Natural killer cell (primary cell): ENCODE data around the gene OR7G1. TPM values are rescaled to one million over a fixed set of nuclear protein-coding genes. Genes with fewer than 3 reads are reported as not detected.

Experiments
- ATAC-seq, 3 donors: fragments of 150-1000 bp in 2 of 3; fragments of 200-7000 bp in 1 of 3; cut with Tn5 transposase; 1 replicate in 1 of 3; 2 replicates in 2 of 3; pipeline ENCODE4 v1.10.0; 2021; ENCODE audit warnings: mild to moderate bottlenecking in 2 of 3, moderate library complexity in 2 of 3
- DNase-seq, 2 donors: peaks; one replicate each; pipeline versions ENCODE4 v3.0.0 to v3.0.0-alpha.2; 2013 to 2021; ENCODE audit warnings: mixed read lengths in 1 of 2
- H3K27ac ChIP-seq: one replicate; pipeline ENCODE4 v1.5.1; 2013; ENCODE audit warnings: mild to moderate bottlenecking, low read length
- H3K27me3 ChIP-seq: one replicate; pipeline ENCODE4 v1.6.1; 2013; ENCODE audit warnings: low read length; ENCODE audit not compliant: control insufficient read depth, insufficient read depth
- H3K36me3 ChIP-seq: one replicate; pipeline ENCODE4 v1.6.1; 2013; ENCODE audit warnings: low read length; ENCODE audit not compliant: control insufficient read depth, insufficient read depth
- H3K4me1 ChIP-seq: one replicate; pipeline ENCODE4 v1.6.1; 2013; ENCODE audit warnings: low read length; ENCODE audit not compliant: control insufficient read depth, insufficient read depth
- H3K4me3 ChIP-seq: one replicate; pipeline ENCODE4 v1.5.1; 2013; ENCODE audit warnings: low read length
- H3K9me3 ChIP-seq: one replicate; pipeline ENCODE4 v1.6.1; 2013; ENCODE audit warnings: low read length; ENCODE audit not compliant: control insufficient read depth, insufficient read depth
- H3K27ac Mint-ChIP-seq, 2 donors: one replicate each; pipeline ENCODE4 v1.8.0; 2022; ENCODE audit warnings: mild to moderate bottlenecking in 2 of 2, mixed read lengths in 2 of 2, moderate library complexity in 1 of 2
- H3K27me3 Mint-ChIP-seq, 2 donors: one replicate each; pipeline ENCODE4 v1.8.0; 2022; ENCODE audit warnings: low read depth in 2 of 2, mixed read lengths in 2 of 2
- H3K36me3 Mint-ChIP-seq: one replicate; pipeline ENCODE4 v1.8.0; 2022; ENCODE audit warnings: mixed read lengths
- H3K4me1 Mint-ChIP-seq, 2 donors: one replicate each; pipeline ENCODE4 v1.8.0; 2022; ENCODE audit warnings: mixed read lengths in 2 of 2
- H3K4me3 Mint-ChIP-seq: one replicate; pipeline ENCODE4 v1.8.0; 2022; ENCODE audit warnings: mild to moderate bottlenecking, moderate library complexity, mixed read lengths
- H3K9me3 Mint-ChIP-seq, 2 donors: one replicate each; pipeline ENCODE4 v1.8.0; 2022; ENCODE audit warnings: mixed read lengths in 2 of 2
- CTCF ChIP-seq: fragments of 200-600 bp; IDR thresholded peaks from one replicate; pipeline ENCODE4 v1.8.0; 2022; ENCODE audit warnings: antibody characterized with exemption
- WGBS: methylation state at CpG from one replicate; pipeline ENCODE4 v1.1.7; 2013; ENCODE audit warnings: missing lambda C conversion rate; ENCODE audit not compliant: insufficient coverage; 5-methylcytosine and 5-hydroxymethylcytosine counted together
- intact Hi-C: fragments of 100-400 bp; cut with micrococcal nuclease; formaldehyde crosslinking; loops from one replicate; pipeline ENCODE4 v1.14.2; 2022
- total RNA-seq, 4 donors: library from RNA; stranded (reverse); fragments of 120-200 nt in 1 of 4; gene quantifications; one replicate each; pipeline versions ENCODE4 v1.2.3 to v1.2.4, GENCODE V29; 2013 to 2022

The OR7G1 gene
- total RNA-seq, 3 donors from 2014 or later (not counting 1 experiment from before 2014, with no cell fraction given) = not detected

GRCh38 chr19:9070066-9070465 is 45.5 kb downstream of the OR7G1 start:
- no peak for ATAC-seq
- Histone ChIP-seq H3K27me3 (no peaks in the 10 kb centered on the region), H3K27ac (no peak overlapping the region), H3K4me1 (no peaks in the 10 kb centered on the region), H3K4me3 (no peak overlapping the region), H3K9me3 (no peaks in the 10 kb centered on the region), H3K36me3 (no peaks in the 10 kb centered on the region)
- Mint-ChIP-seq H3K4me1 (no peaks in the 10 kb centered on the region), H3K9me3 (no peaks in the 10 kb centered on the region), H3K4me3 (no peak overlapping the region), H3K27ac (no peak overlapping the region), H3K27me3 (no peaks in the 10 kb centered on the region), H3K36me3 (no peaks in the 10 kb centered on the region)
- 59% methylated on average over 5 of the region's 5 CpGs for WGBS
- intact Hi-C loops = no loop called here
- TF ChIP-seq CTCF = no peak
- DNase-seq = no peak

DNA sequence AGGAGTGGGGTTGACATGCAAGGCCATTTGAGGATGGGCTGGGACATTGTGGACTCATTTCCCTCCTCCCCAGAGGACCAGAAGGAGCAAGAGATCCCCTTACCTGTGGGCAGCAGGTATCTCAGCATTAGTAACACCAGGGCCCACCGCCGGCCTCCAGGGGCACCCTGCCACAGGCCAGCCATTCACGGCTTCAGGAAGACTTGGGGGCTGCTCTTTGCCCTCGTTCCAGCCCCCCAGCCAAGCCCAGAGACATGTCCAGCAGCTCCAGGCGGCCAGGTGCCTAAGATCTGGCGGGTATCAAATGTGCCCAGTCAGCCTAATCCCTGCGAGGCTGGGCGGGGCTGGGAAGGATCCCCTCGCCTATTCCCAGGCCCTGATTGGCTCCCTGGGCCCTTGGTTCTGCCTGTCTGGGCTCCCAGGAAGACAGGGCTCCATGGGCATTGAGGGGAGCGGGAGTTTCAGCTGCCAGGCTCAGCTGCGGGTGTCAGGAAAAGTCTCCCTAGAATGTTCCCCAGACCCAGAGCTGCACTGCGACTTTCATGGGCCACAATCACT is 50.0 kb downstream of the OR7G1 start:
- DNase-seq (no peak), ATAC-seq (no peak)
- Histone ChIP-seq H3K27ac (no peak overlapping the region), H3K9me3 (no peaks in the 10 kb centered on the region), H3K4me3 (no peak overlapping the region), H3K4me1 (no peaks in the 10 kb centered on the region), H3K36me3 (no peaks in the 10 kb centered on the region), H3K27me3 (no peaks in the 10 kb centered on the region)
- 71% methylated on average over 12 of the region's 12 CpGs for WGBS
- Mint-ChIP-seq H3K4me3 (no peak overlapping the region), H3K36me3 (no peaks in the 10 kb centered on the region), H3K27me3 (no peaks in the 10 kb centered on the region), H3K9me3 (no peaks in the 10 kb centered on the region), H3K4me1 (no peaks in the 10 kb centered on the region), H3K27ac (no peak overlapping the region)
- no peak for TF ChIP-seq CTCF
- intact Hi-C loops = no loop called here

Other genes with a start within 250 kb of the OR7G1 start
- gene MUC16, start 105.4 kb downstream of the OR7G1 start, total RNA-seq = under 1 TPM in 1 of 3 donors, not detected in 2; under 0.01 TPM
- not detected for gene OR1M1, start 28.7 kb downstream of the OR7G1 start, total RNA-seq
- not detected for gene OR7G2, start 8.3 kb downstream of the OR7G1 start, total RNA-seq
- not detected for gene OR7G3, start 11.2 kb upstream of the OR7G1 start, total RNA-seq
- 10 to 100 TPM; 78.0 to 91.2 (median 82.8) TPM for gene ZNF317, start 24.6 kb upstream of the OR7G1 start, total RNA-seq
- not detected for gene OR7D2, start 63.2 kb upstream of the OR7G1 start, total RNA-seq
- gene OR7D4, start 103.8 kb upstream of the OR7G1 start, total RNA-seq = not detected
- not detected for gene OR7E24, start 135.2 kb upstream of the OR7G1 start, total RNA-seq
- gene ZNF699, start 194.1 kb upstream of the OR7G1 start, total RNA-seq = 10 to 100 TPM; 13.4 to 15.3 (median 15.2) TPM
- 10 to 100 TPM; 10.0 to 20.5 (median 11.4) TPM for gene ZNF559, start 208.4 kb upstream of the OR7G1 start, total RNA-seq
- 1 to 10 TPM in 2 of 3 donors, under 1 TPM in 1; 0.31 to 1.5 (median 1.2) TPM for gene ZNF177, start 247.2 kb upstream of the OR7G1 start, total RNA-seq